Measurements from ENCODE around the gene SLC22A7. TPM values are rescaled to one million over a fixed set of nuclear protein-coding genes. Genes with fewer than 3 reads are reported as not detected.

Gene SLC22A7
- total RNA-seq, 1 donor from 2014 or later: not detected

- DNase-seq (ENCODE audit: low spot score): no peak
- H3K9me3 Mint-ChIP-seq (ENCODE audit: unreplicated experiment): no peaks in the 10 kb centered on the region
- no peak overlapping the region for H3K4me3 Mint-ChIP-seq (ENCODE audit: unreplicated experiment)
- H3K27ac Mint-ChIP-seq (ENCODE audit: unreplicated experiment): no peak overlapping the region
- TF ChIP-seq CTCF (IDR thresholded peaks at IDR 0.05; ENCODE audit: unreplicated experiment): no peak
- H3K36me3 Mint-ChIP-seq (ENCODE audit: low read depth, unreplicated experiment): no peaks in the 10 kb centered on the region
- peaks cover 10% of the 10 kb centered on the region for H3K4me1 Mint-ChIP-seq (ENCODE audit: unreplicated experiment)
- peaks cover 19% of the 10 kb centered on the region for H3K27me3 Mint-ChIP-seq (ENCODE audit: unreplicated experiment)
Measured at GRCh38 chr6:43276577-43277305, 21.3 kb upstream of the SLC22A7 start.

DNA sequence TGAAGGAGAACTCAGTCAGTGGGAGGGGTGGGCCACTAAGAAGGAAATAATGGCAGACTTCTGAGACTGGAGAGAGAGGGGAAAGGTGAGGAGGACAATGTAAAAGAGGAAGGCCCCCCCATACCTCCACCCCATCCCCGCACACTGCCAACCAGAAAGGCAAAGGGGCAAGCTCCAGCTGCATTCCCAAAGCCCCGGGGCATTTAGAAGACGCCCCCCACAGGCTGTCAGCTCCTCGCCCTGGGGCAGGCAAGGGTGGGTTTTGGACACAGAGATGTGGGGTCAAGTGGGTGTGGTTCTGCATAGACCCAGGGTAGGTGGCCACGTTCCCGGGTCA, 20.8 kb upstream of the SLC22A7 start:
- H3K27me3 Mint-ChIP-seq (ENCODE audit: unreplicated experiment): peaks cover 20% of the 10 kb centered on the region
- no peaks in the 10 kb centered on the region for H3K9me3 Mint-ChIP-seq (ENCODE audit: unreplicated experiment)

GRCh38 chr6:43277643-43278523, 20.2 kb upstream of the SLC22A7 start:
- Mint-ChIP-seq H3K36me3 (ENCODE audit: low read depth, unreplicated experiment) (no peaks in the 10 kb centered on the region), H3K27me3 (ENCODE audit: unreplicated experiment) (peaks cover 20% of the 10 kb centered on the region), H3K27ac (ENCODE audit: unreplicated experiment) (no peak overlapping the region), H3K4me1 (ENCODE audit: unreplicated experiment) (peaks cover 15% of the 10 kb centered on the region), H3K9me3 (ENCODE audit: unreplicated experiment) (no peaks in the 10 kb centered on the region), H3K4me3 (ENCODE audit: unreplicated experiment) (no peak overlapping the region)
- TF ChIP-seq CTCF (IDR thresholded peaks at IDR 0.05; ENCODE audit: unreplicated experiment): no peak
- DNase-seq (ENCODE audit: low spot score): no peak

More for the DNA sequence above, 20.8 kb upstream of the SLC22A7 start:
- Mint-ChIP-seq H3K36me3 (ENCODE audit: low read depth, unreplicated experiment) (no peaks in the 10 kb centered on the region), H3K27ac (ENCODE audit: unreplicated experiment) (no peak overlapping the region), H3K4me1 (ENCODE audit: unreplicated experiment) (peaks cover 12% of the 10 kb centered on the region), H3K4me3 (ENCODE audit: unreplicated experiment) (no peak overlapping the region)
- DNase-seq (ENCODE audit: low spot score): no peak
- no peak for TF ChIP-seq CTCF (IDR thresholded peaks at IDR 0.05; ENCODE audit: unreplicated experiment)

DNA sequence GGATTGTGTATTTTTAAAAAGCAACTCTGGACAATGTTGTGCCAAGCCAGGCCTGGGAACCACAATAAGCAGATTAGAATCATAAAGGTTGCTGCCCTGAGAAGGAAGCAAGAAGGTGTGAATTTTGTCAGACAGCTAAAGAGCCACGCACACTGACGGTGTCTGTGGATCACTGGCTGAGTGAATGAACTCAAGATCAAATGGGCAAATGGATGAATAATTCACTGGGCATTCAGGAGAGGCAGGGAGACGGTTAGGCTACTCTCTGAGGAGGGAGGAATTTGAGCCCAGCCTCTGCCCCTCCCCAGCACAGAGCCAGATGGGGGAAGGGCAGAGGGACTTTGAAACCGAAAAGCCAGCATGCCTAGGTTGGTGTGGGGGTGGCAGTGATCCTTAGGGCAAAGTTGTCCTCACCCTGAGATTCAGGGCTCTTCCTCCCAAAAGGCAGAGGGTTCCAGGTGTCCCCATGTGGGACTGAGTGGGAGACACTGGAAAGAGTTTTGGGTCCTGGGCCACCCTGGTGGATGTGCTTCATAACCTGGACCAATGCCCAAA, 19.5 kb upstream of the SLC22A7 start:
- TF ChIP-seq CTCF (IDR thresholded peaks at IDR 0.05; ENCODE audit: unreplicated experiment): no peak
- DNase-seq (ENCODE audit: low spot score): no peak
- peaks cover 16% of the 10 kb centered on the region for H3K27me3 Mint-ChIP-seq (ENCODE audit: unreplicated experiment)
- H3K4me3 Mint-ChIP-seq (ENCODE audit: unreplicated experiment): no peak overlapping the region
- H3K4me1 Mint-ChIP-seq (ENCODE audit: unreplicated experiment): peaks cover 15% of the 10 kb centered on the region
- no peaks in the 10 kb centered on the region for H3K9me3 Mint-ChIP-seq (ENCODE audit: unreplicated experiment)
- H3K36me3 Mint-ChIP-seq (ENCODE audit: low read depth, unreplicated experiment): no peaks in the 10 kb centered on the region
- H3K27ac Mint-ChIP-seq (ENCODE audit: unreplicated experiment): no peak overlapping the region

Data from endothelial cell (in vitro differentiated cells).